Stromal cell of bone marrow (primary cell): Measurements from ENCODE around the gene RBMXL3.
"Not testable (repeated sequence)": the region's sequence is repeated elsewhere in the genome, so short reads cannot be mapped to it uniquely, and the experiment has no call there.

Experiments
- DNase-seq: peaks from one replicate; pipeline ENCODE4 v3.0.0-alpha.2; 2012; ENCODE audit warnings: low read depth

Gene RBMXL3

GRCh38 chrX:115189110-115189509, at the start of gene RBMXL3:
TSS of gene RBMXL3 (plus strand) at chrX:115189410. CDS start at chrX:115189442, 32 bp downstream.
- DNase-seq = no peak

- DNase-seq = no peak
Observed at GRCh38 chrX:115142057-115142456, 47.2 kb upstream of the RBMXL3 start.

- no peak for DNase-seq
Observed at GRCh38 chrX:115147220-115147619, 42.0 kb upstream of the RBMXL3 start.

GRCh38 chrX:115173181-115173580, 16.0 kb upstream of the RBMXL3 start:
- no peak for DNase-seq

GRCh38 chrX:115174548-115174947, 14.7 kb upstream of the RBMXL3 start:
- no peak for DNase-seq

- DNase-seq = no peak
Observed at GRCh38 chrX:115177932-115178331, 11.3 kb upstream of the RBMXL3 start.

- DNase-seq = no peak
Observed at GRCh38 chrX:115178473-115178872, 10.7 kb upstream of the RBMXL3 start.

GRCh38 chrX:115183980-115184379, 5.2 kb upstream of the RBMXL3 start:
- DNase-seq = no peak

GRCh38 chrX:115189646-115190635, 731 bp downstream of the RBMXL3 start:
- DNase-seq = no peak

GRCh38 chrX:115190636-115191489, 1.7 kb downstream of the RBMXL3 start:
- no peak for DNase-seq

- no peak for DNase-seq
Observed at GRCh38 chrX:115191490-115192243, 2.5 kb downstream of the RBMXL3 start.

- DNase-seq = no peak
Observed at GRCh38 chrX:115192244-115192700, 3.1 kb downstream of the RBMXL3 start.

- DNase-seq = no peak
Observed at GRCh38 chrX:115204040-115204439, 14.8 kb downstream of the RBMXL3 start.

- not testable (repeated sequence) for DNase-seq
Observed at GRCh38 chrX:115209547-115209946, 20.3 kb downstream of the RBMXL3 start.

GRCh38 chrX:115214151-115214550, 24.9 kb downstream of the RBMXL3 start:
- no peak for DNase-seq

- no peak for DNase-seq
Observed at GRCh38 chrX:115214605-115215004, 25.4 kb downstream of the RBMXL3 start.

GRCh38 chrX:115217346-115217745, 28.1 kb downstream of the RBMXL3 start:
- DNase-seq = not testable (repeated sequence)

GRCh38 chrX:115226929-115227328, 37.7 kb downstream of the RBMXL3 start:
- no peak for DNase-seq

- DNase-seq = no peak
Observed at GRCh38 chrX:115229337-115230003, 40.3 kb downstream of the RBMXL3 start.

- no peak for DNase-seq
Observed at GRCh38 chrX:115232933-115233496, 43.8 kb downstream of the RBMXL3 start.
